GM21528 (cell line): ENCODE results near the gene FOXC2.

Source experiments
- ATAC-seq: cut with Tn5 transposase; IDR thresholded peaks from one replicate; pipeline ENCODE4 v1.9.1; 2021; ENCODE audit warnings: mild to moderate bottlenecking, moderate library complexity; ENCODE audit not compliant: unreplicated experiment, low FRiP score

Gene FOXC2

DNA sequence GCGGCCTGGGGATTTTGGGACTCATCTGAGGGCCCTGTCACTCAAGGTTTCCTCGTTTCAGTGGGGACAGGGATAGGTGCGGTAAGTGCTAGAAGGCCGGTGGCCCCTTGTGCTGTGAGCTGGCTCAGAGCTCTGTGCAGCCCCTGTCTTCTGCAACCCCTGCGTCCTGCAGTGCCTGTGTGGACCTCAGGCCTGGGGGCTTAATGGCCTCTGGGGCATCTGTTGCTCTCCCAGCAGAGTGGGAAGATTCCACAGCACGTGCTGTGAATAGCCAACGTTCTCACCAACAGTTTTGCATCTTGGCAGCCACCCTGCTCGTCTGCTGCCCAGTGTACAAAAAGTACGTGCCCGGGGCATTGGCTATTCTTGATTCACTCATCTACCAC is 4.9 kb downstream of the FOXC2 start:
- no peak for ATAC-seq

DNA sequence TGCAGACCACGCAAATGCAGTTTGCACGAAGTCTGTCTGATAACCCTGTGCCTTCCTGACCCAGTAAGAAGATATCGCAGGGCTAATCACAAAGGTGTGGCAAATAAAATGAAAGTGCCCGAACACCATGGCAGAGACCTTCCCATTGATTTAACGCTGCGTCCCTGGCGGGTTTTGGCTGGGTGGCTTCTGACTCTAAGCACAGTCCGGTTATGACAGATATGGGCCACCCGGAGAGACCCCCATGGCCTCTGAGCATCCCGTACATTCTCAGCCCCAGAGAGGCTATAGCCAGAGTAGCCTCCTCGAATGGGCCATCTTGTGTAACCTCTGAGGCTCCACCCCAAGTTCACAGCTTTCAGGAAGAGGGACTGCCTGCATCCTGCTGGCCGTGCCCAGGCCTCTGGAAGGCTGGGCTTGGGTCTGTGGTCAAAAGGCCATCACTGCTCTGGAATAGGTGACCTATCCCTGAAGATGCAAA is 5.5 kb downstream of the FOXC2 start:
- ATAC-seq = no peak

DNA sequence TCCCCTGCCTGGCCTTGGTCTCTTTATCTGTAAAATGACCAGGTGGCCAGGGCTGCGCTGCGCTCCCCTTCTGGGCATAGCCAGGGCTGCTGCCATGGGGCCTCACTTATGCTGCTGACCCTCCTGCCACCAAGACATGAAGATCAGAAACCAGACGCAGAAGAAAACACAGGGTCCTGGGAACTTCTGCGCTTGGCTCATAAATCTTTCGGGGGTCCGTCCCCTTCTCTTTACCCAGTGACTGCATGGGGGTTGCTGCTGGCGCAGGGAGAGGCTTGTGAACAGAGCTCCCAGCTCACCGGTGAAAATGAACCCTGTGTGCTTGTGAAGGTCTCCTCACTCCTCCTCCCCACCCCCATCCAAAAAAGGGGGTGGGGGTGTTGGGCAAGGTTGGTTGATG is 6.0 kb downstream of the FOXC2 start:
- no peak for ATAC-seq

DNA sequence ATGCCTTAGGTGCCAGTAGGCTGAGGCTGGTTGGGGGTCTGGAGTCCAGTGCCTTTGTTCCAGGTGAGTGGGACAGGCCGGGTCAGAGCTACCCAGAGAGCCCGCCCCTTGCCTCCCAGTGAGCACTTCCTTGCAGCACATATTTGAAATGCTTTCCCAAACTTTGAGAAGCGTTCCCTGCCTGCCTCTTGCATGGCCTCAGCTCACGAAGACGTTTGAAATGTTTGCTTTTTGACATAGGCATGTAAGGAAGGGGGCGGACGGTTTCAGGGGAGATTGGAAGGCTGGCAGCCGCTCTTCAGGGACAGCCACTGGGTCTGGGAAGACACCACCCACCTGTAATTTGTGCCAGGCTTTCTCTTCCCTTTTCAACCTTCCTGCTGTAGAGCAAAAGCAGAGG is 6.6 kb downstream of the FOXC2 start:
- ATAC-seq = no peak

DNA sequence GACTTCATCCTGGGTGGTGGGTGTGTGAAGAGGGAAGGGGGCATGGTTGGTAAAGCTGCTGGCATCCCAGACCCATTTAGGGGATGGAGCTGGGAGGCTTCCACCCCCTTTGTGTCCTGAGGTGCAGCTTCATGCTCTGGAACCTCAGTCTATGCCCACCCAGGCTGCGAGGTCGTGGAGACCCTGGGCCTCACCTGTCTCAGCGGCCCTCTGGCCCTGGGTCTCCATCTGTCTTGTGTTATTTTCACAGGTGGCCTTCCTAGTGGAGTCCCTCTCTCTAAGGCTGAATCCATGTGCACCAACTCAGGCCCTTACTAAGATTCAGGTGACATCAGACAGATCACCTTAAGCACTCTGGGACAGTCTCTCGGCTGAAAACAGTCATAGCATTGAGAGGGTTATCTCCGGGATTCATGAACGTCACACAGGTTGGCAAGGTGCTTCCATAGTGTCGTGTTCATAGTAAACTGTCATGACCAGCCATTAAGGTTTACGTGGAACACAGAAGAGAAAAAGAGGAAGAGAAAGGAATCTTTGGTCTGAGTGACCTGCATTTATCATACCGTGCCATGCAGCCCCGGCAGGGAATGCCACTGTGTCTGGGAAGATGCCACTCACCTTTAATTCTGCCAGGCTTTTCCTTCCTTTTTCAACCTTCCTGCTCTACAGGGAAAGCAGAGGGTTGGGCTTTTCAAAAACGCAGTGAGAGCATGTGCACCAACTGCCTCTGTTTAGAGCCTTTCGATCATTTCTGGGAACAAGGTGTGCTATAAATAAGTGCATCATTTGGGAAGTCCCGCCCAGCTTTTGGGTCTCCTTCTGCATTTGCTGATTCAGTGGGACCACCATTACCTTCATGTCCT is 7.2 kb downstream of the FOXC2 start:
- ATAC-seq = no peak

DNA sequence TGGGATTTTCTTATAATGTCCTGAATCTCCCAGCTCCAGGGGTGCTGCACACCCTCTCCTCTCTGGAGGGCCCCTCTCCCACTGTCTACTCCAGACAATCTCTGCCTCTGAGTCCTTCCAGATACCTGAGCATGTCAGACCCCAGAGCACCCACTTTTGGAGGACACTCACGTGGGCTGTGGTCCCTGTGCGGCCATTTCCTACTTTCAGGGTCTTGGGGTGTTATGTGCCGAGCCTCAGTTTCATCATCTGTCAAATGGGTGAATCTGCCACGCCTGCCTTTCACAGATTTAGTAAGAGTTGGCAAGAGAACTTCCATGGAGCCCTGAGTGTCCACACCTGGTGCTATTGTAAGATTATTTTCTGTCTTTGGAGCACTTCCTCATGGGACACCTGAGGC is 8.0 kb downstream of the FOXC2 start:
- no peak for ATAC-seq

DNA sequence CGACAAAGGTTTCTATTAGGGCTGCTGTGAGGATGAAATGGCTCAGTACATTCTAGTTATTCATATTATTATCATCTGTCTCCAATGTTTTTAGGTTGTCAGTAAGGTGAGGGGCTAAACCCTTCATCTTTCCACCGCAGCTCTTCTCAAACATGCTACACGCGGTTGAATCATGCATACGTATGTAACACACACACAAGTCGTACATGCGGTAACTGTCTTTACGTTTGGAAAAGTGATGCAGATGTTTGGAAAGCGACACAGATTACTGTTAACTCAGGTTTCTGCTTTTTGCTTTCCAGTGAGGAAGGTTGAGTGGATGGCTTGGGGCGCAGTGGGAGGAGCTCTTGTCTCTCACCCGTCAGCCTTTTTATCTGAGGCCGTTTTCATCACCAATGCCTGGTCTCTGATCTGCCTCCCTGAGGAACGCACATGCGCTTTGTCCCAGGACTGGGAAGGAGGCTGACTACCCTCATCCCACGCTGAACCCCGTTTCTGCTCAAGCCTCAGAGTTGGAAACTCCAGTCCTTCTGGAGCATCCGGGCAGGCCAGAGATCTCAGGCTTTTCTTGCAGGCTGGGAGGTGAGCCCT is 8.6 kb downstream of the FOXC2 start:
- ATAC-seq = no peak

DNA sequence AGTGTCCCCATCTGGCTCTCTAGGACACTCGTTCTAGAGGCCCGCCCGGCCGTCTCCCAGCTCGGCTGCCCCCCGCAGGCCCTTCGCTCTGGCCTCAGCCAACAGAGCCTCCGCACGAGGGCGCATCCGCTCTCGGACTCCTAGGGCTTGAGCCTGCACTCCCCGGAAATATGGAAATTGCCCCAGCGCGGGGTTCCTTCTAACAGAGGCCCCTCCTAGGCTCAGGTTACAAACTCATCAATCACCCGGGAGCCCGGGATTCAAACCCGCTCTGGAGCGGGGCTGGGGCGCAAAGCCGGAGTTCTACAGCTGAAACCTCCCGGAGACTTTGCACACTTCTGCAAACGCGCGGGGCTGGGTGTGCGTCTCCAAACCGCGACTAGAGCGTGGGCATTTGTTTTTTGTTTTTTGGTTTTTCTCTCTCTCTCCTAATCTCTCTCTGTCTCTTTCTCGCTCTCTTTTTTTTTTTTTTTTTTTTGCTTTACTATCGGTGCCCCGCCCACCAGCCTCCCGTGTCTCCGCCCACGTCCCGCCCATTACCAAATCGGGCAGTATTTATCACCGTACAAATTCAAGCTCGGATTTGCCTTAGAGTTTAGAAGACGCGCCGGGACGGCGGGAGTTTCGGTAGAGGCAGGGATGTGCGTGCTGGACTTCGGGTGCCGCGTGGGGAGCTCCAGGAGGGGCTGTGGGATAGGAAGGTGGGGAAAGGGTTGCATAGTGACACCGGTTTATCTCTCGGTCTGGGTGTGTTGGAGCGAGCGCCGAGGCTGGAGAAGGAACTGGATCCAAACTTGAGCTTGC is 9.3 kb downstream of the FOXC2 start:
- no peak for ATAC-seq

DNA sequence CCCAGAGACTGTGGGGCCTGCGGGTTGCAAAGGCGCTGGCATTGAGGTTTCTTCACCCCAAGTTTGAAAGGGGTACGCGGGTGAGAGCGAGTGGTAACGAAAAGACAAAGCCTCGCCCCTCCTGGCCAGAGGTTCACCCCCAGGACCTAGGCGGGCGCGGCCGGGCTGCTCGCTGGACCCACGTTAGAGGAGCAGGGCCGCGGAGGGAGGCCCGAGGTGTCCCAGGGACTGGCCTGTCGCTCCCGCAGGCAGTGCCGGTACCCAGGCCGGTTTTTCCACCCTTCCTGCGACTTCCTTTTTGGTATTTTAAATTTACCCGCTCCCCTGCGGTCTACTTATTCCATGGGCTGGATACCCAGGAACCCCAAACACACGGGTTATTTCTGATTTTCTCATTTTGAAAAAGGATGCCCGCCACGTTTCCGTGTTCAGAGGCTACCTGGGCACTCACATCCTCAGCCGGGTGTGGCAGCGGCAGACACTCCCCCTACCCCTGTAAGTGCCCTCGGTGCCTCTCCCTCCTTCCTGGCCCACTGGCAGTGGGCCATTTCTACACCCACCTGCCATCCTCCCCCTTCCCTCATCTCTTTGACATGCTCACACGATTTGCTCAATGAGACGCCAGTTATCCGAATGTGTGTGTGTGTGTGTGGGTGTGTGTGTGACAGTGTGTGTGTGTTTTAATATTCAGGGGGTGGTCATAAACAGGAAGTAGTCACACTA is 10.1 kb downstream of the FOXC2 start:
- no peak for ATAC-seq

DNA sequence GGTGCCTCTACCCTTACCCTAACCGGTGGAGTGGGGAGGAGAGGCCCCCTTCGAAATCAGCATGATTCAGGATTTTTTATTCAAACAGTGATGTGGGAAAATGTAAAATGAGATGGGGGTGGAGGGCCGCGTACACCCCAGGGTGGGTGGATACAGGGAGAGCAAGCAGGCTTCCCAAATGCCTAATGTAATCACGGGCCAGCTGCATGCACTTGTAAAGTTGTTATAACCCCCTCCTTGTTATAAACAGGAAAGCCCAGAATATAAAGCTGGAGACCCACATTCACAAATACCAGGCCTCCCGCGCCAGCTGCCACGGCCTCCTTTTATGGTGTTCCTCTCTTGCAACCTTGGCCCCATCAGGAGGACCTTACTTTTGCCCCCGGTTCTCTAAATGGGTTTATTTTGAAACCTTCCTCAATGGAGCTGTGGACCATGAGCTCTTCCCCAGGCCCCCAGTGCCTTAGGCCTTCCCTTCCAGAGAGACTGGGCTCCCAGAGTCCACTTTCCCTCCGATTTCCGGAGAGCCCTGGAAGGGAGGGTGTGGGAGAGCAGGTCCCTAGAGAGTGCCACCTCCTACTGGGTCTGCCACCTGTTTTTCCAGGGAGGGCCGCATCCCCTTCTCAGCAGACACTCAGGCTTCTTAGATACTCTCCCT is 10.8 kb downstream of the FOXC2 start:
- ATAC-seq = no peak

DNA sequence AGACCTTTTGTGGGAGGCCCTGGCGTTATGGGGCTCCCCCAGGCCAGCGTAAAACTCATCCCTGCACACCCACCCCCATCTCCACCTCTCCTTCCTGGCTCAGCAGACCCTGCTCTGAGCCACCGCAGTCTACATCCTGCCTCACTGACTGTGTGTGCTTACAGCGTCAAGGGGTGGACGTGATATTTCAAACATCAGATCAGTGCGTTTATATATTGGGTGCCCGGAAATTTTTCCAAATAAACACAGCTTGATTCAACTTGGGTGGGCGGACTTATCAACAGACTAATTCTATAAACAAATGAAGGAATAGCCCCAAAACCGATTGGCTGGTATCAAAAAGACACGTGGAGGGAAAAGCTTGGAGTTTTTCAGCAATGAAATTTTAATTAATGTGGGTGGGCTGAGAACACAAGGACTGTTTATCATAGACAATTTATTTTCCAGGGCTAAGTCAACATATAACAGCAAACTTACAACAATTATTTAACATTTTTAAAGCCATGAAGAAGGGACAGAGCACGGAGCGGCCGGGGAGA is 11.5 kb downstream of the FOXC2 start, which contains the start of gene FOXL1:
Gene FOXL1, plus strand, starts transcription at position 489 of the 539 bp plus-strand sequence. CDS start 175 bp downstream, outside the sequence.
- ATAC-seq = no peak

DNA sequence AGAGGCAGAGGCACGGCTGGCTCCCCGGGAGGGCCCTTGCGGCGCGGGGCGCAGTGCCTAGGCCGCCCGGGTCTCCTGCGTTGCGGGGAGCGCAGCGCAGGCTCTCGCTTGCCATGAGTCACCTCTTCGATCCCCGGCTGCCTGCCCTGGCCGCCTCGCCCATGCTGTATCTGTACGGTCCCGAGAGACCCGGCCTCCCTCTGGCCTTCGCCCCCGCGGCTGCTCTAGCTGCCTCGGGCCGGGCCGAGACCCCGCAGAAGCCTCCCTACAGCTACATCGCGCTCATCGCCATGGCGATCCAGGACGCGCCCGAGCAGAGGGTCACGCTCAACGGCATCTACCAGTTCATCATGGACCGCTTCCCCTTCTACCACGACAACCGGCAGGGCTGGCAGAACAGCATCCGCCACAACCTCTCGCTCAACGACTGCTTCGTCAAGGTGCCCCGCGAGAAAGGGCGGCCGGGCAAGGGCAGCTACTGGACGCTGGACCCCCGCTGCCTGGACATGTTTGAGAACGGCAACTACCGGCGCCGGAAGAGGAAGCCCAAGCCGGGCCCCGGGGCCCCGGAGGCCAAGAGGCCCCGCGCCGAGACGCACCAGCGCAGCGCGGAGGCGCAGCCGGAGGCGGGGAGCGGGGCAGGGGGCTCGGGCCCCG is 12.1 kb downstream of the FOXC2 start:
- no peak for ATAC-seq

DNA sequence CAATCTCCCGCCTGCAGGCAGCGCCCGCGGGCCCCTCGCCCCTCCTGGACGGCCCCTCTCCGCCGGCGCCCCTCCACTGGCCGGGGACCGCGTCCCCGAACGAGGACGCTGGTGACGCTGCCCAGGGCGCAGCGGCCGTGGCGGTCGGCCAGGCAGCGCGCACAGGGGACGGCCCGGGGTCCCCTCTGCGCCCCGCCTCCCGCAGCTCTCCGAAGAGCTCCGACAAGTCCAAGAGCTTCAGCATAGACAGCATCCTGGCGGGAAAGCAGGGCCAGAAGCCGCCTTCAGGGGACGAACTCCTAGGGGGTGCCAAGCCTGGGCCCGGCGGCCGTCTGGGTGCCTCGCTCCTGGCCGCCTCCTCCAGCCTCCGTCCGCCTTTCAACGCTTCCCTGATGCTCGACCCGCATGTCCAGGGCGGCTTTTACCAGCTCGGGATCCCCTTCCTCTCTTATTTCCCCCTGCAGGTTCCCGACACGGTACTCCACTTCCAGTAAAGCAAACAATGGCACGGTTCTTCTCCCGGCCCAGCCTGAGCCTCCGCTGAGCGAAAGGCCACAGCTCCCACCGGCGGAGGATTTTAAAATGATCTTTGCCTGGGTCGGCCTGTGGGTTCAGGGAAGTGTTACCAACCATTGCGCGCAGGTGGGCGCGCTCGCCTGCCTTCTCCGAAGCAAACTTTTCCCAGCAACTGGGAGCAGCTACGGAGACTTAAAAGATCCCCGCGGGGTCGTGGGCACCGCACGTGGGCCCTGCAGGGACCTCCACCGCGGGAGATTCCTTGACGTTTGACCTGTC is 12.8 kb downstream of the FOXC2 start:
- ATAC-seq = no peak

DNA sequence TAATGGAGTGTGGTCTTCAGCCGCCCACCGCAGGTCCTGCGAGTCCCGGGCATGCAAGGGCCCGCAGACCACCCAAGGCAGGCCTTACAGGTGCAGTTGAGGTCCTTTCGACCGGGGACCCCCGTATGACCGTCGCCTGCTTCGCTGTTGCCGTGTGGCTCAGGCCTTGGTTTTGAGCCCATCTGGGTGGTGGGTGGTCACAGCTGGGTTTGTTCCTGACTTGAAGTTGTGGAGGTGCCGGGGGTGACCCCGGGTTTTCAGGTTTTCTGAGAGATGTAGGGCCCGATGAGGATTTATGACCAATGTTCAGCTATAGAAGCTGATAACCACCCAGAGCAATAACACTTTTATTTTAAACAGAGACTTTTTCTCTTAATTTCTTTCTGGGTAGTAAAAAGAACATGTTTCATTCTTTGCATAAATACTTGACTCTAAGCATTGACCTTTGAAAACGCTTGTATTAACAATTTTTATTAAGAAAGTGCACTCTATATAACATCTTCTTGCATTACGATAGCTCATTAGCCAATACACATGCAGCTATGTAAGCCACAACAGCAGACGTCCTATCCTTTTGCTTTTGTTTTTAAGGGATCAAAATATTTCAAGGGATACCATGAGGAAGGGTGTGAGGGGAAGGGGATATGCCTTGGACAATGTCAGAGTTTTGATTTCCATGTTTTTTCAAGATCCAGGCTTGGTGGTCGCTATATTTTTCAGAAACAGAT is 13.6 kb downstream of the FOXC2 start:
- no peak for ATAC-seq

DNA sequence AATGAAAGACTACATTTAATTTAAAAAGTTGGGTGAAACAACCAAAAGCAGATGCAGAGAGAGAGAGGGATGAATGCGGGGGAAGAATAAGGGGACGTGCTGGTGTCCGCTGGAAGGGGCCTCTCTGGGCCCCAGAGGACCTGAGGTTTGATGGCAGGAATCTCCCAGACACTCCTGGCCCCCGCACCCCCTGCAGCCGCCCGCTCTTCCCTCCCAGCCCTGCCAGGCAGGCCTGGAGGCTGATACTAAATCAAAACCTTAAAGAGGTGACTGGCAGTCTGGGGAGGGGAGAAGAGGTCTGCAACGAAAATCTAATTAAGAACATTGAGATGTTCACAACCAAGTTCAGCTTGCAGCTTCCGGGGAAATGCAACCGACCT is 14.2 kb downstream of the FOXC2 start:
- no peak for ATAC-seq

DNA sequence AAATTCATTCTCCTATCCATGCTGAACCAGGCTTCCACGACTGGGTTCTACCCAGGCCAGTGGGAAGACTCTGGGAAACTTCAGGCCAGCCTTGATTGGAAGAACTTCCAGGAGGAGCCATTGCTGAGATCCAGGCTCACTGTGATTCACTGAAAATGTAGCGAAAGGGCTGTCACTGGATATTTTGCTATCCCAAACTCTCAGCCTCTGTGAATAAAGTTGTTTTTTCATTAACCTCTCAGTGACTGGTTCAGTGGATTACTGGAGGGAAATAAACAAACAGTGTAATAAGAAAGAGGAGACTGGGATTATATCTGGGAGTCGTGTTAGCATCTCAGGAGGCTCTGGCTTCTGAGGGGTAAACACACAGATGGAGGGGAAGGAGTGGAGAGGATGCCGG is 14.8 kb downstream of the FOXC2 start:
- no peak for ATAC-seq

DNA sequence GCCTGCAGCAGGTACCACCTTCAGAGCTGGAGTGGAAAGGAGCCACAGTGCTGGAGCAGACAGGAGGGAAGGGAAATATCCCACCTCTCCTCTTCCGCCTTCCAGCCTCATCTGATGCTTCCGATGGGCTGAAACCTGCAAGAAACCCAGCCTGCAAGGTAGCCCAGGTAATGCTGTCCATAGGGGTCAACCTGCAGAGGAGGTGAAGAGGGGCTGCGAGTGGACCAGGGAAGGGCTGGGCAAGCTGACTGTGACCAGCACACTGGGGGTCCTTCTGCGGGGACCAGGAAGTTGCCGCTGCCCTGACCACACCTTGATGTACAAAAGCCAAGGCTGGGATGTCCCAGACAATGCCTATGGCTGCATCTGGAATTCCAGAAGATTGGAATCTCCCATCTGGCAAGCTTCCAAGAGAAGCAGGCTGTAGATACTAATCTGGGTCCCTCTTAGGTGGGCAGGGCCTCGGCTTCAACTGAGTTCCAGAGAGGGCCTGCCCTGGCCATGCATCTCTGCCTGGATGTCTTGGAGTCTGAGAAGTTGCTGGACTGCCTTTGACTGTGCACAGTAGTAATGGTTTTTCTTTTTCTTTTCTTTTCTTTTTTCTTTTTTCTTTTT is 17.5 kb downstream of the FOXC2 start:
- no peak for ATAC-seq
